H1 (cell line): ENCODE results near the gene CSKMT.

Experiments used
- KDM5A ChIP-seq: fragments of 200-600 bp; IDR thresholded peaks from 2 replicates; pipeline ENCODE4 v1.7.1; 2012; ENCODE audit warnings: mild to moderate bottlenecking, low read length, inconsistent platforms, mixed read lengths
- POLR2AphosphoS5 ChIP-seq: IDR thresholded peaks from 2 replicates; pipeline ENCODE4 v1.6.1; 2011; ENCODE audit warnings: low read depth, low read length

DNA sequence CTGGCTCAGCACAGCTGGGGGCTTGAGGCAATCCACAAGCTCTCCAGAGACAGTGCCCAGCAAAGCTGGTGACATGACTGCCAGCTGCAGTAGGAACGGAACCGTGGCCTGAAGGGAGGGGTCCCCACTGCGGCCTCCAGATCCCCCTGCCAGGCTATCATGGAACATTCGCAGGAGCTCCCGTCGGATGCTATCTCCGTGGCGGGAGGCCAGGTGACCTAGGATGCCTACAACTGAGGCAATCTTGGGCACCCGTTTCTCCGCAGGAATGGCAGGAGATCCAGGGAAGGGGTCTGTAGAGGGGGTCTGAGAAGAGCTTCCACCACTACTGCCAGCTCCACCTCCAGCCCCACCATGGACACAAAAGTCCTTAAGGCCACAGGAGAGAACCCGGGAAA, 16.1 kb upstream of the CSKMT start:
- TF ChIP-seq POLR2AphosphoS5 = no peak
- no peak for TF ChIP-seq KDM5A
